Osteocyte (in vitro differentiated cells): ENCODE measurements around the gene APOBEC3G. TPM values are rescaled to one million over a fixed set of nuclear protein-coding genes. Genes with fewer than 3 reads are reported as not detected.

Source experiments
- DNase-seq: peaks from one replicate; pipeline ENCODE4 v3.0.0; 2021; ENCODE audit warnings: mixed read lengths; ENCODE audit not compliant: unreplicated experiment; ENCODE audit errors: extremely low spot score
- H3K27ac Mint-ChIP-seq: one replicate; pipeline ENCODE4 v1.8.0; 2021; ENCODE audit warnings: mild to moderate bottlenecking, mixed read lengths; ENCODE audit not compliant: unreplicated experiment
- H3K27me3 Mint-ChIP-seq: one replicate; pipeline ENCODE4 v1.8.0; 2021; ENCODE audit warnings: mixed read lengths; ENCODE audit not compliant: unreplicated experiment
- H3K36me3 Mint-ChIP-seq: one replicate; pipeline ENCODE4 v1.8.0; 2021; ENCODE audit warnings: mixed read lengths; ENCODE audit not compliant: unreplicated experiment
- H3K4me1 Mint-ChIP-seq: one replicate; pipeline ENCODE4 v1.8.0; 2021; ENCODE audit warnings: mixed read lengths; ENCODE audit not compliant: unreplicated experiment
- H3K4me3 Mint-ChIP-seq: one replicate; pipeline ENCODE4 v1.8.0; 2021; ENCODE audit warnings: mild to moderate bottlenecking, moderate library complexity, mixed read lengths; ENCODE audit not compliant: unreplicated experiment
- H3K9me3 Mint-ChIP-seq: one replicate; pipeline ENCODE4 v1.8.0; 2021; ENCODE audit warnings: mixed read lengths; ENCODE audit not compliant: unreplicated experiment
- total RNA-seq: library from RNA; stranded (reverse); gene quantifications from 2 replicates; pipeline ENCODE4 v1.2.1, GENCODE V29; 2021
- TF ChIP-seq, protein P1 (sequence below): fragments of 200-600 bp; sonication (generic); IDR thresholded peaks from 2 replicates; pipeline ENCODE4 v1.5.0; 2021; ENCODE audit warnings: antibody characterized with exemption, mild to moderate bottlenecking, moderate library complexity

APOBEC3G gene
- total RNA-seq, 1 donor from 2014 or later, result 2.7 TPM

DNA sequence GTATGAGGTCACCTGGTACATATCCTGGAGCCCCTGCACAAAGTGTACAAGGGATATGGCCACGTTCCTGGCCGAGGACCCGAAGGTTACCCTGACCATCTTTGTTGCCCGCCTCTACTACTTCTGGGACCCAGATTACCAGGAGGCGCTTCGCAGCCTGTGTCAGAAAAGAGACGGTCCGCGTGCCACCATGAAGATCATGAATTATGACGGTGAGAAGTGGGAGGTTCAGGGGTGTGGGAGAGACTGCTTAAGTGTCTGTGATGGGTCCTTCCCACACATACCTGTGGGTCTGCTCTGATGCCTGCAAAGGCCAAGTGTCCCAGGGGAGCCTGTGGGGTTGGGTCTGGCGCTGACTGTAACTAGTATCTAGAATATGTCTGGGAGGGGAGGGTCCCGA, 3.9 kb downstream of the APOBEC3G start:
- DNase-seq, result no peak
- no peak overlapping the region for H3K4me3 Mint-ChIP-seq
- H3K9me3 Mint-ChIP-seq, result no peaks in the 10 kb centered on the region
- TF ChIP-seq, protein P1, sequence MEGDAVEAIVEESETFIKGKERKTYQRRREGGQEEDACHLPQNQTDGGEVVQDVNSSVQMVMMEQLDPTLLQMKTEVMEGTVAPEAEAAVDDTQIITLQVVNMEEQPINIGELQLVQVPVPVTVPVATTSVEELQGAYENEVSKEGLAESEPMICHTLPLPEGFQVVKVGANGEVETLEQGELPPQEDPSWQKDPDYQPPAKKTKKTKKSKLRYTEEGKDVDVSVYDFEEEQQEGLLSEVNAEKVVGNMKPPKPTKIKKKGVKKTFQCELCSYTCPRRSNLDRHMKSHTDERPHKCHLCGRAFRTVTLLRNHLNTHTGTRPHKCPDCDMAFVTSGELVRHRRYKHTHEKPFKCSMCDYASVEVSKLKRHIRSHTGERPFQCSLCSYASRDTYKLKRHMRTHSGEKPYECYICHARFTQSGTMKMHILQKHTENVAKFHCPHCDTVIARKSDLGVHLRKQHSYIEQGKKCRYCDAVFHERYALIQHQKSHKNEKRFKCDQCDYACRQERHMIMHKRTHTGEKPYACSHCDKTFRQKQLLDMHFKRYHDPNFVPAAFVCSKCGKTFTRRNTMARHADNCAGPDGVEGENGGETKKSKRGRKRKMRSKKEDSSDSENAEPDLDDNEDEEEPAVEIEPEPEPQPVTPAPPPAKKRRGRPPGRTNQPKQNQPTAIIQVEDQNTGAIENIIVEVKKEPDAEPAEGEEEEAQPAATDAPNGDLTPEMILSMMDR, result no peak
- H3K4me1 Mint-ChIP-seq, result peaks cover 12% of the 10 kb centered on the region
- no peaks in the 10 kb centered on the region for H3K36me3 Mint-ChIP-seq
- H3K27me3 Mint-ChIP-seq, result no peaks in the 10 kb centered on the region
- H3K27ac Mint-ChIP-seq, result no peak overlapping the region

DNA sequence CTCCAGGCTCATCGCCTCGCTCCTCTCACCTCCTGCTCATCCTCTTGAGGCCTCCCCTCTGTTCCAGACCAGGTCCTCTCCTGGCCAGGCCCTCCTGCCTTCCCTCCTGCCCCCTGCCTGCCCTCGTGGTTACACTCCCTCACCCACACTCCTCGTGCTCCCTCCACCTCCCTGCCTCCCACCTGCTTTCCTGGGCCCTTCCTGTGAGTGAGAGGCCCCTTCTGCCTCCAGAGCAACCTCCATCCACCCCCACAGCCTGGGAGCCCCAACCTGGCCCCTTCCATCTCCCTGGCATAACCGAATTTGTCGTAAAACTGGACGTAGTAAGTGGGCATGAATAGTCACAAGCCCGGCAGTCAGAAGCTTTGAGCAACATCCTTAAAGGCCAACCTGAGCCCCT, 4.5 kb downstream of the APOBEC3G start:
- Mint-ChIP-seq H3K27me3 (peaks cover 2% of the 10 kb centered on the region), H3K4me1 (peaks cover 8% of the 10 kb centered on the region), H3K4me3 (no peak overlapping the region), H3K36me3 (no peaks in the 10 kb centered on the region), H3K27ac (no peak overlapping the region), H3K9me3 (no peaks in the 10 kb centered on the region)
- no peak for DNase-seq
- TF ChIP-seq, protein P1, result no peak

DNA sequence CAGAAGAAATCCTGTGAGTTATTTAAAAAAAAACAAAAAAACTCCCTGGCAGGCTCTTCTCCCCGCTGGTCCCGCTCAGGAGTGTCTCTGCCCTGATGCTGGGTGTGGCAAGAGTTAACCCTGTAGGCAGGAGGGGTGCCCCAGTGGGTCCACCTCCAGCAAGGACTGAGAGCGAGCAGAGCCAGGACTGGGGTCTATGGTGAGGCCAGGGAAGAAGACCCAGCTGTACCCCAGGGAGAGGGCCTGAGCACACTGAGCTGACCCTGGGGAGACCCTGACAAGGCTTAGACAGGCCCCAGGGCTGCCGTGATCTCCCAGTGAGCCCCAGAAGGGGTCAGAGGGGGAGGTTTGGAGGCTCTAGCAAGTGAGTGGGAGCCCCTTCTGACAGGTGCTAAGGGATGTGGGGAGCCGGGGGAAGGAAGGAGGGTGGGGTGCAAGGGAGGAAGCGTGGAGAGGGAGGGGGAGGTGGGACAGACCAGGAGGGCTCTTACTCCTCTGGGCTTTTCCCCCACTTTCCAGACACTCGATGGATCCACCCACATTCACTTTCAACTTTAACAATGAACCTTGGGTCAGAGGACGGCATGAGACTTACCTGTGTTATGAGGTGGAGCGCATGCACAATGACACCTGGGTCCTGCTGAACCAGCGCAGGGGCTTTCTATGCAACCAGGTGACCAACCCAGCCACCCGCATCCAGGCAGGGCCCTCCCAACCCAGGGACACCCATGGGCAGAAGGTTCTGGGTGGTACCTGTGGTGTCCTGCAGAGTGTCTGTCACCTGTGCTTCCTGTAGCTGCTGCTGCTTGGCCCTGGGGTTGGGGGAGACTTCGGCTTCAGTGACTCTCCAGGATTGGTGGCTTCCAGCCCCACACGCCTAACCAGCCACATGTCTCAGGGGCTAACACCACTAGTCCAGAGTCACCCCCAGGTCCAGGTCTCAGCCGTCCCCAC, 6.4 kb downstream of the APOBEC3G start:
- Mint-ChIP-seq H3K4me3 (no peak overlapping the region), H3K4me1 (peaks cover 4% of the 10 kb centered on the region), H3K27me3 (peaks cover 2% of the 10 kb centered on the region), H3K36me3 (no peaks in the 10 kb centered on the region), H3K9me3 (no peaks in the 10 kb centered on the region), H3K27ac (no peak overlapping the region)
- TF ChIP-seq, protein P1, result no peak
- DNase-seq, result no peak

DNA sequence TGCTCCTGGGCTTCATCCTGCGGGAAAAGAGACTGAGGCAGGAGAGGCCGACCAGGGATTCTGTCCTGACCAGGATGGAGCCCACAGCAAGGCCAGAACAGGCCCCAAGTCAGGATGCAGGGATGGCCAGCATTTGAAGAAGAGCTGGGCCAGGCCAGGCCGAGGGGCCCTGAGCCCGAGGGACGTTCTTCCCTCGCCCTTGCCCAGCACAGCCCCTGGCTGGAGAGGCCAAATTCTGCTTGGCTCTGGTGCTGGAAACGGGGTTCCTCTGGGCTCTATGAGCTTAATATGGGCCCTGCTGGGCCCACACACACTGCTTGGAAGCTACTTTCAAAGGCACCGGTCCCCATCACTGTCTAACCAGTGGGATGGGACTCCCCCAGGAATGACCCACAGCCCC, 7.6 kb downstream of the APOBEC3G start:
- TF ChIP-seq, protein P1, result no peak
- peaks cover 4% of the 10 kb centered on the region for H3K4me1 Mint-ChIP-seq
- H3K36me3 Mint-ChIP-seq, result no peaks in the 10 kb centered on the region
- no peak overlapping the region for H3K4me3 Mint-ChIP-seq
- peaks cover 2% of the 10 kb centered on the region for H3K27me3 Mint-ChIP-seq
- no peaks in the 10 kb centered on the region for H3K9me3 Mint-ChIP-seq
- no peak overlapping the region for H3K27ac Mint-ChIP-seq
- no peak for DNase-seq

DNA sequence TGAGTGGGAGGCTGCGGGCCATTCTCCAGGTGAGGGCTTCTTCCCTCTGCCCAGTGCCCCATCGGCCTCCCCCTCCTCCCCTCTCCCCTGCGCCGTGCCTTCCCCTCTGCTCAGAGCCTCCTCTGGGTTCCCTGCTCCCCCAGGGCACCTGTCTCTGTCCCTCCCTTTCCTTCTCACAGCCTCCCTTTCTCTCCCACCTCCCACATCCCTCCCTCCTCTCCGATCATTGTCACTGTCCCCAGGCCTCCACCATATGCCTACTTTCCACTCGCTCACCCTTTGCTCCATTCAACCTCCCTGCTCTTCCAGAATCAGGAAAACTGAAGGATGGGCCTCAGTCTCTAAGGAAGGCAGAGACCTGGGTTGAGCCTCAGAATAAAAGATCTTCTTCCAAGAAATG, 10.0 kb downstream of the APOBEC3G start:
- H3K9me3 Mint-ChIP-seq, result no peaks in the 10 kb centered on the region
- H3K4me1 Mint-ChIP-seq, result peaks cover 6% of the 10 kb centered on the region
- H3K4me3 Mint-ChIP-seq, result no peak overlapping the region
- DNase-seq, result no peak
- H3K27ac Mint-ChIP-seq, result no peak overlapping the region
- peaks cover 14% of the 10 kb centered on the region for H3K27me3 Mint-ChIP-seq
- TF ChIP-seq, protein P1, result no peak
- H3K36me3 Mint-ChIP-seq, result no peaks in the 10 kb centered on the region
